Tongue (tissue), 2 donors: ENCODE measurements around the gene FAM171A1. TPM values are rescaled to one million over a fixed set of nuclear protein-coding genes. Genes with fewer than 3 reads are reported as not detected.
"Not testable (repeated sequence)": the region's sequence is repeated elsewhere in the genome, so short reads cannot be mapped to it uniquely, and the experiment has no call there.

Experiments
- DNase-seq: peaks from one replicate; pipeline ENCODE4 v3.0.0-alpha.2; 2015
- total RNA-seq: library from RNA; depleted of rRNA; stranded (reverse); fragments of >200 nt; gene quantifications from one replicate; pipeline ENCODE4 v1.2.3, GENCODE V29; 2014

FAM171A1 gene
- total RNA-seq, 1 donor from 2014 or later: 15.4 TPM

- DNase-seq: no peak
These were observed 26.7 kb downstream of the FAM171A1 start for GRCh38 chr10:15344256-15344875.

DNA sequence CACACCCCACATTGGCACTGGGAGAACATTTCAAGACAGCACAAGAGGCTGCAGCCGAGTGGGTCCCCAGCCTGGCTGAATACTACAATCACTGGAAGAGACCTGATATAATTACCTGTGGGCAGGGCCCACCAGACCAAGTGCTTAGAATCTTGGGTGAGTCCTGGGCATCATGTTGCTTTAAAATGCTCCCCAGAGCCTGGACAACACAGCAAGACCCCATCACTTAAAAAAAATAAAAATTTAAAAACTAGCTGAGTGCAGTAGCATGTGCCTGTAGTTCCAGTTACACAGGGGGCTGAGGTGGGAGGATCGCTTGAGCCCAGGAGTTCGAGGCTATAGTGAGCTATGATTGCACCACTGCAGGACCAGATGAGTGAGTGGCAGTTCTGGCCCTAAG lies 28.1 kb downstream of the FAM171A1 start:
- no peak for DNase-seq

DNA sequence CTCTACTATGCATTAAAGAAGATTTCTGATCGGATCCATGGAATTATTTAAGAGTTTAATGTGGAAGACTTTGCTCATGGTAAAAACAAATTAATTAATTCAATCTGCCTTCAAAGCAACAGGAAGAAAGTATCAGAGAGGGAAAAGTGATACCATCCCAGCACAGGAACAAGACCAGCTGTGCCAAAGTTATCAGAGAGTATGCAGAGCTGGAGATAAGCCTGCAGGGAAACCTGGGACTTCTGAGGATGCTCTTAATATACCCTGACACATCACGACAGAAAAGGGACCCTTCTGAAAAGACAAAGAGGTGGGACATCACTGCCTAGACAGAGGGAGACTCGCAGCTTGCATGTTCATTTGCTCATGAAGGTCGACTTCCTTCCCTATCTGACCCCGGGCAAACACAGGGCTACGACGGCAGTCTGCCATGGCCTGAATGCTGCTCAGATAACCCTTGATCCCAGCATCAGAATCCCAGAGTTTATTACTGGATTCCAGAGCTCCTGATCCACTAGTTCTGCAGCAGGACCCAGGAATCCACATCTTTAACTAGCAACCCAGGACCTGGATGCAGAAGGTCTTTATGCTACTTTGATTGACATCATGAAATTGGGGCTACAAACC lies 29.5 kb downstream of the FAM171A1 start:
- no peak for DNase-seq

GRCh38 chr10:15339892-15340291 lies 31.2 kb downstream of the FAM171A1 start:
- DNase-seq: no peak

DNA sequence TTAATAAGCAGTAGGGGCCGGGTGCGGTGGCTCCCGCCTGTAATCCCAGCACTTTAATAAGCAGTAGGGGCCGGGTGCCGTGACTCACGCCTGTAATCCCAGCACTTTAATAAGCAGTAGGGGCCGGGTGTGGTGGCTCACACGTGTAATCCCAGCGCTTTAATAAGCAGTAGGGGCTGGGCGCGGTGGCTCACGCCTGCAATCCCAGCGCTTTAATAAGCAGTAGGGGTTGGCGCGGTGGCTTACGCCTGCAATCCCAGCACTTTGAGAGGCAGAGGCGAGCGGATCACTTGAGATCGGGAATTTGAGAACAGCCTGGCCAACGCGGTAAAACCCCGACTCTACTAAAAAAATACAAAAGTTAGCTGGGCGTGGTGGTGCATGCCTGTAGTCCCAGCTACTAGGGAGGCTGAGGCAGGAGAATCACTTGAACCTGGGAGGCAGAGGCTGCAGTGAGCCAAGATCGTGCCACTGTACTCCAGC lies 33.6 kb downstream of the FAM171A1 start:
- not testable (repeated sequence) for DNase-seq

- DNase-seq: no peak
These were observed 34.9 kb downstream of the FAM171A1 start for GRCh38 chr10:15336211-15336610.

- DNase-seq: no peak
These were observed 35.6 kb downstream of the FAM171A1 start for GRCh38 chr10:15335508-15335907.

DNA sequence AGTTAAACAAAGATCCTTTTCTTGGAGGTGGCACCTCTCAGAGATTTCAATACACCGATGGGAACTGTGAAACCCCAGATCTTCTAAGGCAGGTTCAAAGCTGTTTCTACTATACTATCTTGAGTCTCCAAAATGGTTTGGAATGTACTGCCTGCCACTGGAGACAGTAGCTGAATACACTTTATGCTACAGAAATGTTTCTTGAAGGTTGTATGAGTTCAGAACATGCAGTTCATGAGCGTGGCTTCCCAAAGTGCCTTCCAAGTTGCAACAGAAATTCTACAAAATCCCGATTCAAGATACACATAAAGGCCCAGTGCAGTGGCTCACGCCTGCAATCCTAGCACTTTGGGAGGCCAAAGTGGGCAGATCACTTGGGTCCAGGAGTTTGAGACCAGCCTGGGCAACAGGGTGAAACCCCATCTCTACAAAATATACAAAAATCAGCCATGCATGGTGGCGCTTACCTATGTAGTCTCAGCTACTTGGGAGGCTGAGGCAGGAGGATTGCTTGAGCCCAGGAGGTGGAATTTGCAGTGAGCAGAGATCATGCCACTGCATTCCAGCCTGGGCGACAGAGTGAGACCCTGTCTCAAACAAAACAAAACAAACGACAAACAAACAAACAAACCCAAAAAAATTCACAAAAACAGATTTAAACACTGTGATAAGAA lies 36.3 kb downstream of the FAM171A1 start:
- no peak for DNase-seq

DNA sequence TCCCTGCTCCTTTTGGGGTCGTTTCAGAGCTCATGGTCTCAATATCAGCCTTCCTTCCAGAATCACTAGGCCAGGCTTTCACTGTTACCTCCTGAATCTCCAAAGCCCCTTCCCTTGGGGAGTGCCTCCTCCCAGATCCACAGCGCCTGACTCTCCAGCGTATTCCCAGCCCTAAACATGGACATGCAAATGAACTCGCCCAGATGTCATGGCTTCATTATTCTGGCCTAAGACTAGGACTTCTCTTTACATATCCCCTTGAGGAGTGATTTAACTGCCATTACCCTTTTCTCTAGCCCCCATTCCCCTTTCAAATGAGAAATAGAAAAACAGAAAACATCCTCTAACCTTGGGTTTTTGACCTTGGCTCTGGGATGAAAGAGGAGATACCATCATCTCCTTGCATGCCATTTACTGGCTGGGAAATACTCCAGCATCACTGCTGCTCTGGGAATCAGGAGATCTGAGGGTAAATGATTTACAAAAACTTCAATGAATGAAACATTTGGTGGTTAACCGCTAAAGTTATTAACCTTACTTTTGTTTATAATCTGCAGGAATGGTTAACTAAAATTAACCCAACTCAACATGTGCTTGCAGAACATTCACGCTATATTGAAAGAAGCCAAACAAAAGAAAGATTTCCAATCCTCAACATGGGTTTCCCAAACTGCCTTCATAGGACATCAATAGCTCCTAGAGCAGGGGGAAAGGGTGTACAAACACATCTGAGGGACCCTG lies 37.0 kb downstream of the FAM171A1 start:
- DNase-seq: no peak

DNA sequence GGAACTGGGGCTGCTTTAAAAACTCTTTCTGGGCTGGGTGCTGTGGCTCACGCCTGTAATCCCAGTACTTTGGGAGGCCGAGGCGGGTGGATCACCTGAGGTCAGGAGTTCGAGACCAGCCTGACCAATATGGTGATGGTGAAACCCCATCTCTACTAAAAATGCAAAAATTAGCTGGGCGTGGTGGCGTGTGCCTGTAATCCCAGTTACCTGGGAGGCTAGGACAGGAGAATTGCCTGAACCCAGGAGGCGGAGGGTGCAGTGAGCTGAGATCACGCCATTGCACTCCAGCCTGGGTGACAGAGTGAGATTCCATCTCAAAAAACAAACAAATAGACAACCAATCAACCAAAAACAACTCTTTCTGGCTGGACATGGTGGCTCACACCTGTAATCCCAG lies 37.9 kb downstream of the FAM171A1 start:
- not testable (repeated sequence) for DNase-seq

GRCh38 chr10:15331461-15331860 lies 39.6 kb downstream of the FAM171A1 start:
- DNase-seq: no peak

GRCh38 chr10:15329437-15329836 lies 41.7 kb downstream of the FAM171A1 start:
- no peak for DNase-seq

- no peak for DNase-seq
These were observed 45.2 kb downstream of the FAM171A1 start for GRCh38 chr10:15325944-15326284.

- DNase-seq: no peak
These were observed 45.7 kb downstream of the FAM171A1 start for GRCh38 chr10:15325243-15325943.

GRCh38 chr10:15324611-15325010 lies 46.5 kb downstream of the FAM171A1 start:
- no peak for DNase-seq

- no peak for DNase-seq
These were observed 47.0 kb downstream of the FAM171A1 start for GRCh38 chr10:15324113-15324512.

DNA sequence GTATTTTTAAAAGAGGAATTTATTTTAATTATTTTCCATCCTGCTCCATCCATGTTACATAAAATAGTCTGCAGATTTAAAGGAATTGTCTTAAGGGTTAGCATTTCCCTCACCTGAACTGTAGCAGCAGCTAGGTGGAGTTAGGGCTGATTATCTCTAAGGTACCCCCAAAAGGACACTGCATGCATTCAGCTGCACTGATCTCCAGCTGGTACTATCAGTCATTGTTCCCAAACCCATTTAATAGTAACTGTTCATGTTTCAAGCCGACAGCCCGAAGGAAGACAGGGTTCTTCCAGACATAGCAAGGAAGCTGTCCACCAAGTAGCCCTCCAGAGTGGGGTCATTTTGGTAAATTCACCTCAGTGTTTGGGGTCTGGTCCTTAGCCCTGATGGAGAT lies 48.7 kb downstream of the FAM171A1 start:
- DNase-seq: peak; percentile 82

- DNase-seq: peak; percentile 95
These were observed 49.4 kb downstream of the FAM171A1 start for GRCh38 chr10:15321431-15322341.

DNA sequence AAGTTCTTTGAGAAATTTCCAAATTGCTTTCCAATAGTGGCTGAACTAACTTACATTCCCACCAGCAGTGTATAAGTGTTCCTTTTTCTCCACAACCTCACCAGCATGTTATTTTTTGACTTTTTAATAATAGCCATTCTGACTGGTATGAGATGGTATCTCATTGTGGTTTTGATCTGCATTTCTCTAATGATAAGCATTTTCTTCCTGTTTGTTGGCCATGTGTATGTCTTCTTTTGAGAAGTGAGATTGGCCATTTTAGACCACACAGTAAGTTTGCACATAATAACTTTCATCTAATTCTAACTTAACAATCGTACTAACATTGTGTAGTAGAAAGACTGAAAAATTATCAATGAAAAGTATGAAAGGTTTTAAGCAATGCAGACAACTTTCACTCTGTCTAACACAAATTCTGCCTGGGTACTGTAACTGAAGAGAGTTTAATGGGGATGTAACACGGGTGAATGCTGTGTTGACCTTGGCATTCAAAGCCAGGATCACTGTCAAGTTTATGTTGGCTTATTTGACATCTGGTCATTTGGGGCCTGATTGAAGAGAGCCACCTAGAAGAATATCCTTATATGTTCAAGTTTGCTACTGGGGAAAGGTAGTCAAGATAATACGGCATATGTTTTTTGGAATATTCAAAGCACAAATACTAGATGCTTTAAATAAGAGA lies 50.4 kb downstream of the FAM171A1 start:
- DNase-seq: no peak

- no peak for DNase-seq
These were observed 51.0 kb downstream of the FAM171A1 start for GRCh38 chr10:15320118-15320517.
